ENCODE results near the gene TMEM63A.
A peak's percentile ranks its signal among the peaks of the same experiment; 100 is the strongest.

TMEM63A gene

GRCh38 chr1:225923381-225923691 lies 41.2 kb upstream of the TMEM63A start:
- Histone ChIP-seq H2AFZ (ENCODE audit: low read length) (no peak overlapping the region), H3F3A (ENCODE audit: insufficient read depth, low read length) (no peaks in the 10 kb centered on the region), H3K9me2 (ENCODE audit: low read depth, low read length) (no peaks in the 10 kb centered on the region), H3K4me2 (ENCODE audit: low read length) (peak overlapping the region; percentile 100), H3K27me3 (ENCODE audit: insufficient read depth, low read length) (no peaks in the 10 kb centered on the region), H3K27ac (ENCODE audit: low read depth, low read length, poor library complexity, severe bottlenecking) (peak overlapping the region; percentile 62), H3K4me3 (ENCODE audit: low read depth, low read length, poor library complexity, severe bottlenecking) (peak overlapping the region; percentile 99), H3K4me1 (ENCODE audit: insufficient read depth, low read length, severe bottlenecking) (peaks cover 40% of the 10 kb centered on the region), H3K9ac (ENCODE audit: low read length) (peak overlapping the region; percentile 100), H3K79me2 (ENCODE audit: insufficient read depth, low read length) (peaks cover 7% of the 10 kb centered on the region; the same call in 1 of the 2 replicates), H3K36me3 (ENCODE audit: insufficient read depth, low read length) (peaks cover 36% of the 10 kb centered on the region), H3K9me3 (ENCODE audit: low read length) (no peaks in the 10 kb centered on the region), H4K20me1 (ENCODE audit: insufficient read depth, low read length) (no peaks in the 10 kb centered on the region)
- TF ChIP-seq EZH2 (IDR thresholded peaks at IDR 0.05; ENCODE audit: borderline replicate concordance, low read length): no peak
- TF ChIP-seq CTCF (IDR thresholded peaks at IDR 0.05; ENCODE audit: low read length): no peak

DNA sequence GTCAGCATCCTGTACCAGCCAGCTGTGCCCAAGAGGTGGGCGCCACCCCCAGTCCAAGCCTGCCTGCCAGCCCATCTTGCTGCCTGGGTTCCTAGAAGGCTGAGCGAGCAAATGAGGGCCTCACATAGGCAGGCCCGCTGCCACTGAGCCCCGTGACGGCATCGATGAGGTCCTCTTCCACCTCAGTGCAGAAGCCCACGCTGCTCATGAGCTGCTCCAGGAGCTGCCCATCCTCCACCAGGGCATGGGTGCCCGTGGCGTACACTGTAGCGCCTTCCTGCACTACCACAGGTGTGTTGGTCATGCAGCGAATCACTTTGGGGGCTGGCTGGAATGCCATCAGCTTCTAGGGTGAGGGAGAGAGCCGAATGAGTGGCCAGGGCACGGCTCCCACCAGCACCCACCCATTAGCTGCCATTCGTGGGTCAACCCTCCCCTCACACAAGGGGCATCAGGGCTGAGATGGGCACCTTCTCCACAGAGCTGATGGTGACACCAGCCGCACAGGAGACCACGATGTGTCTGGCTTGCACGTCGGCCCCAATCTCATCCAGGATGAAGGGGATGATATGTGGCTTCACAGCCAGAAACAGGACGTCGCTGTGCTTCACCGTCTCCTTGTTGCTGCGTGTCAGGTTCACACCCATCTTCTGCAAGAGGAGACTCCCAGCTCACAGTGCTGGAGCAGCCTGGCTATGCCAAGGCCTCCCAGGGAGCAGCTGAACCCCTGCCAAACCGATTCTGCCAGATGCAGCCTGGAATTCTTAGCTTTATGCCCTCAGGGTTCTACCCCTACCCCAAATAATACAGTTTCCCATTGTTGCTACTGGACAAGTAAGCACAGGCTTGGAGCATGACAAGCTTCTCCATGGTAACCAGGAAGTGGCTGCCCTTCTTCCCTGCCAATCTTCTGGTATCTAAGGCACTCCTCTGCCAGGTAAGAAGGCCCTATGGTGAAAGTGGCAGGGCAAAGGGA lies 39.8 kb upstream of the TMEM63A start:
- H3K4me3 ChIP-seq (ENCODE audit: low read depth, low read length, poor library complexity, severe bottlenecking): no peak overlapping the region
- H3K9ac ChIP-seq (ENCODE audit: low read length): no peak overlapping the region
- TF ChIP-seq CTCF (IDR thresholded peaks at IDR 0.05; ENCODE audit: low read length) (no peak), EZH2 (IDR thresholded peaks at IDR 0.05; ENCODE audit: borderline replicate concordance, low read length) (no peak)
- H4K20me1 ChIP-seq (ENCODE audit: insufficient read depth, low read length): no peaks in the 10 kb centered on the region
- H3K9me2 ChIP-seq (ENCODE audit: low read depth, low read length): no peaks in the 10 kb centered on the region
- H3K27me3 ChIP-seq (ENCODE audit: insufficient read depth, low read length): no peaks in the 10 kb centered on the region
- H3K4me1 ChIP-seq (ENCODE audit: insufficient read depth, low read length, severe bottlenecking): peaks cover 35% of the 10 kb centered on the region
- H3K4me2 ChIP-seq (ENCODE audit: low read length): no peak overlapping the region
- H3K79me2 ChIP-seq (ENCODE audit: insufficient read depth, low read length): peaks cover 7% of the 10 kb centered on the region; the same call in 1 of the 2 replicates
- peaks cover 49% of the 10 kb centered on the region for H3K36me3 ChIP-seq (ENCODE audit: insufficient read depth, low read length)
- H2AFZ ChIP-seq (ENCODE audit: low read length): no peak overlapping the region
- no peaks in the 10 kb centered on the region for H3K9me3 ChIP-seq (ENCODE audit: low read length)
- no peaks in the 10 kb centered on the region for H3F3A ChIP-seq (ENCODE audit: insufficient read depth, low read length)
- H3K27ac ChIP-seq (ENCODE audit: low read depth, low read length, poor library complexity, severe bottlenecking): no peak overlapping the region

DNA sequence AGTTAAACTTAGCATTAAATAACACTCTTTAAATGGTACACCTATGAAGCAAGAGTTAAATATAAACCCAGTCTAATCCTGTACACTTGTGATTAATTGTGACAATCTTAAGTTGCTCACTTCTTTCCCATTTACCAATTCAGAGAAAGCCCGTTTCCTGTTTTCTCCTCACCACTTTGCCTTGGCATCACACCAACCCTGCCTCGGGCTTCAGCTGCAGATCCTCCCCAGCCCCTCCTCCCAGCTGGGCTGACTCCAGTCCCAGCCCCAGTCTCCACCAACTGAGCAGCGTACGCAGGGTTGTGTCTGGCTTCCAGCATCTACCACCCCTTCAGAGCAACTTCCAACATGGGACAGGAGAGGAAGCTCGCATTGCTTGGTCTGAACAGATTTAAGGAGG lies 37.7 kb upstream of the TMEM63A start:
- Histone ChIP-seq H3K36me3 (ENCODE audit: insufficient read depth, low read length) (peaks cover 55% of the 10 kb centered on the region), H2AFZ (ENCODE audit: low read length) (no peak overlapping the region), H3K9ac (ENCODE audit: low read length) (no peak overlapping the region), H3K9me2 (ENCODE audit: low read depth, low read length) (no peaks in the 10 kb centered on the region), H3K4me2 (ENCODE audit: low read length) (no peak overlapping the region), H3K4me3 (ENCODE audit: low read depth, low read length, poor library complexity, severe bottlenecking) (no peak overlapping the region), H3K27me3 (ENCODE audit: insufficient read depth, low read length) (no peaks in the 10 kb centered on the region), H3K27ac (ENCODE audit: low read depth, low read length, poor library complexity, severe bottlenecking) (no peak overlapping the region), H4K20me1 (ENCODE audit: insufficient read depth, low read length) (no peaks in the 10 kb centered on the region), H3F3A (ENCODE audit: insufficient read depth, low read length) (no peaks in the 10 kb centered on the region), H3K4me1 (ENCODE audit: insufficient read depth, low read length, severe bottlenecking) (peaks cover 24% of the 10 kb centered on the region), H3K79me2 (ENCODE audit: insufficient read depth, low read length) (peaks cover 7% of the 10 kb centered on the region; the same call in 1 of the 2 replicates), H3K9me3 (ENCODE audit: low read length) (no peaks in the 10 kb centered on the region)
- no peak for TF ChIP-seq CTCF (IDR thresholded peaks at IDR 0.05; ENCODE audit: low read length)
- TF ChIP-seq EZH2 (IDR thresholded peaks at IDR 0.05; ENCODE audit: borderline replicate concordance, low read length): no peak

Measured in OCI-LY1 (cell line).